Common myeloid progenitor, CD34-positive (primary cell): ENCODE measurements around the gene PRKAR1B.

ENCODE experiments used
- CTCF ChIA-PET: fragments of 350-600 bp; sonication (Branson Sonifier 250); formaldehyde crosslinking; loops from one replicate; lab custom pipeline; 2021; ENCODE audit warnings: antibody characterized with exemption; lab: Charles Lee
- POLR2A ChIA-PET: fragments of 350-600 bp; sonication (Branson Sonifier 250); formaldehyde crosslinking; loops from one replicate; lab custom pipeline; 2021; ENCODE audit warnings: antibody characterized with exemption; lab: Charles Lee
- DNase-seq, 3 donors: peaks; one replicate each; pipeline versions ENCODE4 v3.0.0 to v3.0.0-alpha.2; 2013
- H3K27ac ChIP-seq, 2 experiments: 1 replicate in 1 of 2; 2 replicates in 1 of 2; pipeline ENCODE4 v1.7.0; 2013; ENCODE audit warnings: inconsistent platforms in 2 of 2, low read length in 2 of 2, mild to moderate bottlenecking in 2 of 2, low read depth in 1 of 2, moderate library complexity in 1 of 2; ENCODE audit not compliant: severe bottlenecking in 2 of 2, insufficient read depth in 1 of 2, poor library complexity in 1 of 2
- H3K27me3 ChIP-seq, 5 experiments: replicated peaks in 2 of 5; 1 replicate in 3 of 5; 2 replicates in 2 of 5; pipeline versions ENCODE4 v1.6.1 to v1.7.0; 2013; ENCODE audit warnings: low read length in 4 of 5, mild to moderate bottlenecking in 2 of 5, moderate library complexity in 2 of 5, inconsistent platforms in 1 of 5; ENCODE audit not compliant: insufficient read depth in 5 of 5, control insufficient read depth in 4 of 5
- H3K36me3 ChIP-seq, 4 experiments: 1 replicate in 2 of 4; 2 replicates in 2 of 4; pipeline versions ENCODE4 v1.6.1 to v1.7.0; 2013; ENCODE audit warnings: low read length in 3 of 4, control low read depth in 1 of 4, mild to moderate bottlenecking in 1 of 4; ENCODE audit not compliant: control insufficient read depth in 4 of 4, insufficient read depth in 4 of 4
- H3K4me1 ChIP-seq, 4 experiments: 1 replicate in 3 of 4; 2 replicates in 1 of 4; pipeline versions ENCODE4 v1.6.1 to v1.7.1; 2013; ENCODE audit warnings: low read length in 3 of 4, mild to moderate bottlenecking in 3 of 4, control low read depth in 1 of 4, inconsistent platforms in 1 of 4, moderate library complexity in 1 of 4; ENCODE audit not compliant: control insufficient read depth in 4 of 4, insufficient read depth in 4 of 4; ENCODE audit errors: control extremely low read depth in 1 of 4
- H3K4me3 ChIP-seq, 7 experiments: 1 replicate in 4 of 7; 2 replicates in 3 of 7; pipeline versions ENCODE4 v1.5.1 to v1.7.0; 2013; ENCODE audit warnings: mild to moderate bottlenecking in 7 of 7, low read length in 6 of 7, moderate library complexity in 6 of 7, inconsistent platforms in 2 of 7, low read depth in 2 of 7, control low read depth in 1 of 7; ENCODE audit not compliant: insufficient read depth in 4 of 7, control insufficient read depth in 1 of 7; ENCODE audit errors: extremely low read depth in 1 of 7
- H3K9me3 ChIP-seq, 5 experiments: 1 replicate in 4 of 5; 2 replicates in 1 of 5; pipeline versions ENCODE4 v1.6.1 to v1.7.1; 2013; ENCODE audit warnings: low read length in 4 of 5, mild to moderate bottlenecking in 2 of 5, inconsistent platforms in 1 of 5, low read depth in 1 of 5, moderate library complexity in 1 of 5; ENCODE audit not compliant: control insufficient read depth in 4 of 5, insufficient read depth in 2 of 5; ENCODE audit errors: control extremely low read depth in 1 of 5
- WGBS: methylation state at CpG from one replicate; pipeline ENCODE4 v1.1.5; 2013; ENCODE audit not compliant: insufficient coverage; 5-methylcytosine and 5-hydroxymethylcytosine counted together

Gene PRKAR1B

DNA sequence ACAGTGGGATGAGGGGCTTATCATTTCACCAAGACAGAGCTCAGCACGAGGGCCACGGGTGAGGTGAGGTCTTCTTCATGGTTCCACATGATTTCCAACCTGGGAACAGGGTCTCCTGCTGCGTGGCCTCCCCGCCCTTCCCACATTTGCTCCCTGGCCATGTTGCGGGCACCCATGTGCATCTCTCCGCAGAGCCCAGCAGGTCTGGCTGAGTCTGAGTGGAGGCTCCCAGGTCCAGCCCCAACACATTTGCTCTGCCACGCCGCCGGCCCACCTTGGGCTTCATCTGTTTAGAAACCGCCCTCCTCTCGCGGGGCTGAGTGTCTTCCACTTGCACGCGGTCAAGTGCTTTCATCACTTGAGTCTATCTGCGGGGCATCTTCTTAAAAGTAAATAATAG is 14.8 kb upstream of the PRKAR1B start:
- no peaks in the 10 kb centered on the region for H3K4me1 ChIP-seq
- H3K4me3 ChIP-seq: no peak overlapping the region
- no peak overlapping the region for H3K27ac ChIP-seq
- no peaks in the 10 kb centered on the region for H3K9me3 ChIP-seq
- DNase-seq: no peak
- H3K27me3 ChIP-seq: no peaks in the 10 kb centered on the region
- CTCF ChIA-PET: interaction anchor here (1.4 kb wide), 1 partner anchor 28 kb away, joined by 3 read pairs; no protein-coding TSS in a partner anchor
- 92% methylated on average over 14 of the region's 15 CpGs for WGBS
- POLR2A ChIA-PET: no interaction called here
- H3K36me3 ChIP-seq: peaks cover 6 to 50% (median 39%) of the 10 kb centered on the region in 4 experiments

DNA sequence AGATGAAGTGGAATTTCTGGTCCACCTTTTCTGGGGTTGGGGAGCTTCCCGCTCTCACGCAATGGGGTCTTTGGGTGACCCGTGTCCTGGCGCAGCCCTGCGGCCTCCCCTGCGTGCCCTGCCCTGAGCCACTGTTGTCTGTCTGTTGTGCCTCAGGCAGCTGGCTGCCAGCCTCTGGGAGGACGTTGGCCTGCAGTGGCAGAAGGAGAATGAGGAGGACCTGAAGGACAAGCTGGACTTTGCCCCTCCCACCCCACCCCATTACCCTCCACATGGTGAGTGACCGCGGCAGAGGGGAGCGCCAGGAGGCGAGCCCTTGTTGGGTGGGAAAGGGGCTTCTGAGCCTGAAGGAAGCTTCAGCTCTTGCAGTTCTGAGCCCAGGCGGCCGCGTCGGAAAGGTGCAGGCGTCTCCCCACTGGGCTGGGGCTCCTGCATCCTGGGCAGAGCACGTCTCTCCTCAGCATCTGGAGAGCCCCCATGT is 14.2 kb upstream of the PRKAR1B start:
- CTCF ChIA-PET: interaction anchor here (1.4 kb wide), 1 partner anchor 29 kb away, joined by 3 read pairs; no protein-coding TSS in a partner anchor
- no peaks in the 10 kb centered on the region for H3K9me3 ChIP-seq
- no peaks in the 10 kb centered on the region for H3K27me3 ChIP-seq
- peaks cover 6 to 50% (median 39%) of the 10 kb centered on the region in 4 experiments for H3K36me3 ChIP-seq
- H3K4me3 ChIP-seq: no peak overlapping the region
- no peaks in the 10 kb centered on the region for H3K4me1 ChIP-seq
- 97% methylated on average over 8 of the region's 17 CpGs for WGBS
- DNase-seq: no peak
- POLR2A ChIA-PET: no interaction called here
- H3K27ac ChIP-seq: no peak overlapping the region

DNA sequence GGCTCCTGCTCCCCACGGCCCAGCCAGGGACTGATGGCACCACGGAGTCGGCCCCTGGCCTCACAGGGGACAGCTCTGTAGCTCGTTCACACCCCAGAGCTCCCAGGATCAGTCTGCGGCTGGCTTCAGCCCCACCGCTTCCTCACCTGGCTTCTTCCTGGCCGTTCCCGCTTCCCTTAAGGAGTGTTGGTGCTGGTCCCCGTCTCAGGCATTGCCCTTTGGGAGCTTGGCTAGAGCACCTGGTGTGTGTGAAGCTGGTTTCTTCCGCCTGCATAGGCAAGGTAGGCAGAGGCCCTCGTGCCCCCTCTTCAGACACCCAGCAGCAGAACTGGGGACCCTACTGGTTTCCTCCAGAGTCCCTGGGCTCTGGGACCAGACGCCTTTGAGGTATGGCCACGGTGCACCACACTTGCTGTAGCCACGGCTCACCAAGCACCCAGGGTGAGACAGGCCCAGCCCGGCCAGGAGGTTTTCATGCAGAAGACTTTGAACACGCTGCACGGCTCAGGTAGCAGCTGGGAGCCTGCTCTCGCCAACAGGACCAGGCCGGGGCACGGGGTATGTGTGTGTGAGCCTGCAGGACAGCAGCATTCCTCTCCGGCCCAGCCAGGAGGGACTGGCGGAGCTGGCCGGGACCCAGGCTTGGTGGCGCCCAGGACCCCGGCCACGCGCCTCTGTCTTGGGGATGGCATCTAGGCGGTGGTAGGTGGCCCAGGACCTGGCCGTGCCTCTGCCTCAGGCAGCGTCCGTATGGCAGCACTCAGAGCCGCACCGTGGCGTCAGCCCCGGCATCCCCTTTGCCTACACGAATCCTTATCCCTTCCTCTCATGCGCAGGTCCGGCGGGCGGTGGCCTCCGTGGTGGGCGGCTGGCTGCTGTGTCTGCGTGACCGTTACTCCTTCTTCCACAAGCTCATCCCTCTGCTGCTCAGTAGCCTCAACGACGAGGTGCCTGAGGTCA is 13.2 kb upstream of the PRKAR1B start:
- CTCF ChIA-PET: interaction anchor here (1.4 kb wide), 1 partner anchor 30 kb away, joined by 3 read pairs; no protein-coding TSS in a partner anchor
- Histone ChIP-seq H3K27me3 (no peaks in the 10 kb centered on the region), H3K9me3 (peaks cover 0 to 4% (median 2%) of the 10 kb centered on the region in 5 experiments), H3K4me1 (no peaks in the 10 kb centered on the region), H3K36me3 (peaks cover 7 to 47% (median 36%) of the 10 kb centered on the region in 4 experiments), H3K27ac (no peak overlapping the region), H3K4me3 (no peak overlapping the region)
- WGBS: 98% methylated on average over 41 of the region's 46 CpGs
- DNase-seq: no peak
- POLR2A ChIA-PET: no interaction called here

DNA sequence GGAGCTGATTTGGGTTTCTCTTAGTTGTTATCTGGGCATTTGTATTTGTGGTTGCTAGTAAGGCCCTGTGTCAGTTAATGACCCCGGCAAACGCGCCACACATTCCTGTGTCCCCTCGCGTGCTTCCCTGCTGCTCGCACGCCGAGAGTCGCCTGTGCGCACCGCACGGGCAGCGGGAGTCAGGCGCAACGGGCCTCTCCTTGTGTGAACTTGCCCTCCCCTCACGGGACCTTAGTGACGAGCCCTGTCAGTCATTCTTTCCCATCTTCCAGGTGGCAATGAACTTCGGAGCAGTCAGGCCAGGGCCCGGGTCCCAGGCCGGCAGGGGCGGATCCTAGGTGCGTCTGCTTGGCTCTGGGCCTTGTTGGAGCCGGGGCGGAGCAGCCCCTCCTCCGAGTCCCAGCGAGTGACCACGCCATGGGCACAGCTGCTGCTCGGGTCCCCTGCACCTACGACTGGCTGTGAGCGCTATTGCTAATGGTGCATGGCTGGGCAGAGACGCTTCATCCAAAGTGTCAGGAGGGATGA is 12.4 kb upstream of the PRKAR1B start:
- Histone ChIP-seq H3K27ac (no peak overlapping the region), H3K9me3 (peaks cover 0 to 10% (median 6%) of the 10 kb centered on the region in 5 experiments), H3K27me3 (no peaks in the 10 kb centered on the region), H3K4me3 (no peak overlapping the region), H3K4me1 (no peaks in the 10 kb centered on the region), H3K36me3 (peaks cover 7 to 47% (median 35%) of the 10 kb centered on the region in 4 experiments)
- no peak for DNase-seq
- ChIA-PET CTCF (no interaction called here), POLR2A (no interaction called here)
- 96% methylated on average over 31 of the region's 31 CpGs for WGBS

DNA sequence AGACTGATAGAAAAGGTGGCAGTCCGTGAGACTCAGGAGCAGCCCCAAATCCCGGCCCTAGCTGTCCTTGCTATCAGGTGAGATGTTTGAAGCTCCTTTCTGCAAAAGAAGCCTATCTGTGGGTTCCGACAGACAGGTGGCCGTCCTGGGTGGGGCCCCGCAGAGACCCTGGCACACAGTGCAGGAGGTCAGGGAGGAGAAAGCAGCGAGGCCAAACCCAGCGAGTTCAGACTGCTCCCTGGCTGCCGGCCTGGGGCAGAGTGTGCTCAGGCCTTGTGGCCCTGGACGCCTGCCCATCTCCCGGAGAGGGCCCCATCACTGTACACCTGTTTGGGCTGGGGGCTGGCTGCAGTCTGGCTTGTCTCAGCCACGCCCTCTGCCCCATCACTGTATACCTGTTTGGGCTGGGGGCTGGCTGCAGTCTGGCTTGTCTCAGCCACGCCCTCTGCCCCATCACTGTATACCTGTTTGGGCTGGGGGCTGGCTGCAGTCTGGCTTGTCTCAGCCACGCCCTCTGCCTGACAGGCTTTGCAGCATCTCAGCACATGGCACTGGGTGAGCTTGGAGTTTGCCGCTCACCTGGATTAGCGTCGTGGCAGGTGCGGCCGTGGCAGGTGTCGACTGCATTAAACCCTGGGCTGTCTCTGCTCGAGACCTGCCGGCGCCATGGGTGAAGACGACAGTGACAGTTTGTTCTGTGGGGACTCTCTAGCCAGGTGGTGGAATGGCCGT is 11.8 kb upstream of the PRKAR1B start:
- POLR2A ChIA-PET: no interaction called here
- CTCF ChIA-PET: no interaction called here
- Histone ChIP-seq H3K4me3 (no peak overlapping the region), H3K27ac (no peak overlapping the region), H3K36me3 (peaks cover 7 to 53% (median 36%) of the 10 kb centered on the region in 4 experiments), H3K27me3 (no peaks in the 10 kb centered on the region), H3K9me3 (peaks cover 0 to 16% (median 9%) of the 10 kb centered on the region in 5 experiments), H3K4me1 (no peaks in the 10 kb centered on the region)
- 99% methylated on average over 20 of the region's 24 CpGs for WGBS
- no peak for DNase-seq

DNA sequence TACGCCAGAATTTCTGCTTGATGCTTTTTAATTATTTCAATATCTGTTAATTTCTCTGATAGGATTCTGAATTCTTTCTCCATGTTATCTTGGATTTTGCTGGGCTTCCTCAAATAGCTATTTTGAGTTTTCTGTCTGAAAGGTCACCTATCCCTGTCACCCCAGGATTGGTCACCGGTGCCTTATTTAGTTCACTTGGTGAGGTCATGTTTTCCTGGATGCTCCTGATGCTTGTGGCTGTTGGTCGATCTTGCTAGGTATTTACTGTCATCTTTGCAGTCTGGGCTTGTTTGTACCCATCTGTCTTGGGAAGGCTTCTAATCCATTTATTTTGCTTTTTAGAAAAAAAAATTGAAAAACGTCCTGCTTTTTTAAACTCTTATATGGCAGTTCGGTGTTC is 11.2 kb upstream of the PRKAR1B start:
- DNase-seq: no peak
- 100% methylated on average over 3 of the region's 5 CpGs for WGBS
- Histone ChIP-seq H3K27me3 (no peaks in the 10 kb centered on the region), H3K27ac (no peak overlapping the region), H3K9me3 (peaks cover 0 to 18% (median 9%) of the 10 kb centered on the region in 5 experiments), H3K4me1 (no peaks in the 10 kb centered on the region), H3K4me3 (no peak overlapping the region), H3K36me3 (peaks cover 9 to 56% (median 38%) of the 10 kb centered on the region in 4 experiments)
- POLR2A ChIA-PET: no interaction called here
- CTCF ChIA-PET: interaction anchor here (1.2 kb wide), 1 partner anchor 135 kb away, joined by 3 read pairs; no protein-coding TSS in a partner anchor
